GM21515 (cell line): ENCODE data around the gene PTPN7.
"Not testable (repeated sequence)": the region's sequence is repeated elsewhere in the genome, so short reads cannot be mapped to it uniquely, and the experiment has no call there.

Experiments
- ATAC-seq: cut with Tn5 transposase; IDR thresholded peaks from one replicate; pipeline ENCODE4 v1.9.1; 2021; ENCODE audit not compliant: unreplicated experiment

PTPN7 gene

DNA sequence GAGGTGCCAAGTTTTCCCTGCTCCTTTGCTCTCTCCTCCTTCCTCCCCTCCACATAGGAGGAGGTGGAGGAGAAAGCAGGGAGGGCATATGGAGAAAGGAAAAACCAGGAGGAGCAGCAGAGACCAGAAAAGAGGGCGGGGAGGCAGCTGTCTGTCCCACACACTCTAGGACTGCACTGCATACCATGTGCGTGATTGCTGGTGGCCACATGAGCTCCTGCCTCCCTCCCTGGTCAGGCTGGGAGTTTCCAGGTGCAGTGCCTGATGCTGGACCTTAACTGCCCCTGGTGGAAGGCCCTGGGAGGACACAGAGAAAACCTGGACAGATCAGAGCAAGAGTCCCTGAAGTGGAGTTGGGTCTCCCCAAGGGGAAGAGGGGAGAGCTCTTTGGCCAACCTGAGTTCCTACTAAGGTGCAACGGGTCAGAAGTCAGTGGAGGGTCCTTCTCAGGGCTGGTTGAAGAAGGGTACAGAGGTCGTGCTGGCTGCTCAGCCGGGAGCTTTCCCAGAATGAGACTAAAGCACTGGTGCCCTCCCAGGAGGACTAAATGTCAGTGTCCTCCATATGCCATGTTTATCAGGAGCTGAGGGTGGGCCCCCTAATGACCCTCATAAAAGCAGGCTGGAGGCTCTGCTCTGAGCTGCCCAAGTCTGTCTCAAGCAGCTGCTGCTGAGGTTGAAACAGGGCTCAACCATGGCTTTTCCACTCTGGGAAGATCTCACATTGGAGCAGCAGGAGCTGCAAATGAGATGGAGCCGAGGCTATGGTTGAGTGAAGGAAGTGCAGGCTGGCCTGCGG is 29.7 kb upstream of the PTPN7 start:
- ATAC-seq = no peak

GRCh38 chr1:202189001-202189790 is 28.8 kb upstream of the PTPN7 start:
- ATAC-seq = no peak

GRCh38 chr1:202187697-202188407 is 27.4 kb upstream of the PTPN7 start:
- no peak for ATAC-seq

DNA sequence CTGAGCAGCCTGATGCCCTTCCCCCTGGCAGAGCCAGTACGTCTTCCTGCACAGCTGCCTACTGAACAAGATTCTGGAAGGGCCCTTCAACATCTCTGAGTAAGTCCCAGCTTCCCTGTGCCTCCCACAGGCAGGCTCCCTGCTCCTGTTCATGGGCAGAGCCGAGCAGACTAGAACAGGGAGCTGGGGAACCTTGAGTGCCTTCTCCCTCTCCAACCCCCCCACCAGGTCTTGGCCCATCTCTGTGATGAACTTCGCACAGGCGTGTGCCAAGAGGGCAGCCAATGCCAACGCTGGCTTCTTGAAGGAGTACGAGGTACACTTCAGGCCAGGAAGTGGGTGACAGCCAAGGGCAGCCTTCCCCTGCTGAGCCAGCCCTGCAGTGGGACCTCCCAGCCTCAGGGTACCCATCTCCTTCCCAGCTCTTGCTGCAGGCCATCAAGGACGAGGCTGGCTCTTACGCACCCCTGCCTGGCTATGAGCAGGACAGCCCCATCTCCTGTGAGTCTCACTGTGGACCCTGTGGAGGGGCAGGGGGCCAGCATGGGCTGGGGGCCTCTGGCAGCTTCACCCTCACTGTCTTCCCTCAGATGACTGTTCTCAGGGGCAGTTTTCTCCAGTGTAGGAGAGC is 26.8 kb upstream of the PTPN7 start:
- no peak for ATAC-seq

GRCh38 chr1:202186327-202186726 is 25.9 kb upstream of the PTPN7 start:
- ATAC-seq = no peak

GRCh38 chr1:202184750-202185460 is 24.5 kb upstream of the PTPN7 start:
- ATAC-seq = no peak

GRCh38 chr1:202182040-202182877 is 21.9 kb upstream of the PTPN7 start:
- ATAC-seq = no peak

DNA sequence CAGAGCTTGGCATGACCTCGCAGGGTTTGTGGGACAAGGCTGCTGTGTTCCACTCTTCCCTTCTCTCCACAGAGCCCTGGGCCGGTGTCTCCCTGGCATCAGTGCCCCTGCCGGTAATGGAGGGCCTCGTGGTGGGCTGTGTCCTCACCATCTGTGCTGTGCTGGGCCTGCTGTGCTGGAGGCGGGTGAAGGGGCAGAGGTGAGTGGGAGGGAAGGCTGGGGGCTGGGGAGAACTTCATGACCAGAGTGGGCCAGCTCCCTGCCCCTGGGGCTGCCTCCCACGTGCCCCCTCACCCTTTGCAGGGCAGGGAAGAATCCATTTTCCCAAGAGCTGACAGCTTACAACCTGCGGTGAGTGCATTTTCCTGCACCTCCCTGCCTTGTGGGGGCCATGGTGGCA is 21.2 kb upstream of the PTPN7 start:
- ATAC-seq = no peak

DNA sequence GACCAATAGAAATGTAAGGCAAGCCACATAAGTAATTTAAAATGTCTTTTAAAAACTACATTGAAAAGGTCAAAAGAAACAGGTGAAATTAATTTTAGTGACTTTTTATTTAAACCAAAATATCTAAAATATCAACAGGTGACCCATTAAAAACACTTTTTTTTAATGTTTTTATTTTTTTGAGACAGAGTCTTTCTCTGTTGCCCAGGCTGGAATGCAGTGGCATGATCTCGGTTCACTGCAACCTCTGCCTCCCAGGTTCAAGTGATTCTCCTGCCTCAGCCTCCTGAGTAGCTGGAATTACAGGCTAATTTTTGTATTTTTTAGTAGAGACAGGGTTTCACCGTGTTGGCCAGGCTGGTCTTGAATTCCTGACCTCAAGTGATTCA is 20.3 kb upstream of the PTPN7 start:
- not testable (repeated sequence) for ATAC-seq

DNA sequence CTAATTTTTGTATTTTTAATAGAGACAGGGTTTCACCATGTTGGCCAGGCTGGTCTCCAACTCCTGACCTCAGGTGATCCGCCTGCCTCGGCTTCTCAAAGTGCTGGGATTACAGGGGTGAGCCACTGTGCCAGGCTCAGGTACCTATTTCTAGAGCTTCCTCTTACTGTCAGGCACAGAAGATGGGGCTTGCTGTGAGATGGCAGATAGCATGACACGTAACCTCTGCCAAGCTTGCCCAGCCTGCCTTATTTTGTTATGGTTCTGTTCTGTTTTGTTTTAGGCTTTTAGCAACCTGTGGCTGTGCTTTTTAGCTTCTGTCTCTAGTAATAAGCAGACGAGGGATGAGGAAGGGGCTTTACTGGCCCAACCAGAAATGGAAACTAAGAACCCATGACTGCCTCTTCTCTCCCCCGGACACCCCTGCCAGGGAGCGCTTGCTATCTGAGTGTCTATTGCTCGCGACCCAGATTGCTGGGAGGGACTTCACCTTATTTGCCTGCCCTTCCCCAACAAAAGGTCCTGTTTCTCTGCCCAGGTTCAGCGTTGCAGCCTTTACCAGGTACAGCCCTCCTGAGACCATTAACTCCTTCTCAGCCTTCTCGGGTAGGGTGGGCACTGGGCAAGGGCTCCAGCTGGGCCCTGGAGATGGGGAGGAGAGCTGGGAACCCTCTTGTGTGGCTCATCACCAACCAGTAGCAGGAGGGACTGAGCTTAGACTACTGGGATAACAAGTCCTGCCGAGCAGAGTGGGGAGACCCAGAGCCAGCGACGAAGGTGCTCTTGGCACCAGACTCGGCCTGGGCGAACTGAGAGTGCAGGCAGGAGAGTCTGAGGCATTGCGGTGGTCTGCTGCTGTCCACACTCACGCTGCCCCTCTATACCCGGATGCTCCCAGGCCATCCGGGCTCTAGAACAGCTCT is 19.7 kb upstream of the PTPN7 start:
- no peak for ATAC-seq

DNA sequence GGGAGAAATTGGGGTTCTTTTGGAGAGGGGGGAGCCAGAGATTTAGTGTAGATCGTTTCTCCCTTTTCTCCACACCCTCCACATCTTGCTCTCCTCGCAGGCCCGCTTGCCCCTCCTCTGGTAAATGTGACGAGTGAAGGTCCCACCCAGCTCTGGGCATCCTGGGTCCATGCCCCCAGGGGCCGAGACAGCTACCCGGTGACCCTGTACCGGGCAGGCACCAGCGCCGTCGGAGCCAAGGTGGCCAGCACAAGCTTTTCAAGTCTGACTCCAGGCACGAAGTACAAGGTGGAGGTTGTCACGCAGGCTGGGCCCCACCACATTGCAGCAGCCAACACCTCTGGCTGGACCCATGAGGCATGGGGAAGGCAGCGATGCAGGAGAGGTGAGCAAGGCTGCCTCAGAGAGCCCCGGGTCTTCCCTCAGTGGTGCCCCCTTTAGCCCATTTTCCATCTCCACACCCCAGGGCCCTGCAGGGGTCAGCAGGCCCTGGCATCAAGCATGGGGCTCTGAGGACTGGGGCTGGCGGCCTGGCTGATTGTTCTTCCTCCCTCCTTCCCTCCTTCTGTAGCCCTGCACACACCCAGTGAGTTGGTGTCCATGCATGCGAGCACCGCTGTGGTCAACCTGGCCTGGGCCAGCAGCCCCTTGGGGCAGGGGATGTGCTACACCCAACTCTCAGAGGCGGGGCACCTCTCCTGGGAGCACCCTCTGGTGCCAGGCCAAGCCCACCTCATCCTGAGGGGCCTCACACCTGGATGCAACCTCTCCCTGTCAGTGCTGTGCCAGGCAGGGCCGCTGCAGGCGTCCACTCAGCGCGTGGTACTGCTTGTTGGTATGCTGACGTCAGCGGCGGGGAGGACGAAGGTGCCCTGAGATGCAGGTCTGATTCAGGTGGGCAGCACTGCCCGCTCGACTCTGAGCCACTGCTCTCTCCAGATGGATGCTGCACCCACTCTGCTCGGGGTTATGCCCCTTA is 16.8 kb upstream of the PTPN7 start:
- ATAC-seq = no peak

- ATAC-seq = no peak
These were observed 13.6 kb upstream of the PTPN7 start for GRCh38 chr1:202173993-202174392.

DNA sequence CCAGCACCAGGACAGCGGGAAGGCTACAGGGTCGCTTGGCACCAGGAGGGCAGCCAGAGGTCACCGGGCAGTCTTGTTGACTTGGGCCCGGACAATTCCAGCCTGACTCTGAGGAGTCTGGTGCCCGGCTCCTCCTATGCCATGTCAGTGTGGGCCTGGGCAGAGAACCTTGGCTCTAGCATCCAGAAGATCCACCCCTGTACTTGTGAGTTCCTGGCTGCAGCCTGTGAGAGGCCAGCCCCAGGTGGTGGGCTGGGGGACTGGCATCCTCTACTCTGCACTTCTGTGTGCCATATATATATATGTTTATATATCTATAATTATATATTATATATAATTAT is 11.6 kb upstream of the PTPN7 start:
- no peak for ATAC-seq

DNA sequence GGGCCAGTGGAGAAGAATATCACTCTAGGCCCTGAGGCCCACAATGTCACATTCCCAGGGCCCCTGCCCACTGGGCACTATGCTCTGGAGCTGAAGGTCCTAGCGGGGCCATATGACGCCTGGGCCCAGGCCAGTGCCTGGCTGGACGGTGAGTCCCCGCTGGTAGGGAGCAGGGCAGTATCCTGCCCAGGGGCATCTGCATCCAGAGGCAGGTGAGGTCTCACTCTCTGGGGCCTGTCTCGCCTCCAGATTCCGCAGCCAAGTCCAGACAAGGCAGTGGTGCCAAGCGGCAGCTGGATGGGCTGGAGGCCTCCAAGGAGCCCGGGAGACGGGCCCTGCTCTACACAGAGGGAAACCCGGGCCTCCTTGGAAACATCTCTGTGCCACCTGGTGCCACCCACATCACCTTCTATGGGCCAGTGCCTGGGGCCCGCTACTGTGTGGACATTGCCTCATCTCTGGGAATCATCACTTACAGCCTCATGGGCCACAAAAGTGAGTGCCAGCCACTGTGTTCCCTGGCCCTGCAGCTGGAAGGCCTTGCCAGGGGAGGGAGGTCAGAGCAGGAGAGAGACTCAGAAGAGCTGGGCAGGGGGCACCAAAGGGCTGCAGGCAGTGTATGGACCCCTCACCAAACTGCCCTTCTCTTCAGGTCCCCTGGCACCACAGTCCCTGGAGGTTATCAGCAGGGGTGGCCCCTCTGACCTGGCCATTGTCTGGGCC is 11.1 kb upstream of the PTPN7 start:
- no peak for ATAC-seq

DNA sequence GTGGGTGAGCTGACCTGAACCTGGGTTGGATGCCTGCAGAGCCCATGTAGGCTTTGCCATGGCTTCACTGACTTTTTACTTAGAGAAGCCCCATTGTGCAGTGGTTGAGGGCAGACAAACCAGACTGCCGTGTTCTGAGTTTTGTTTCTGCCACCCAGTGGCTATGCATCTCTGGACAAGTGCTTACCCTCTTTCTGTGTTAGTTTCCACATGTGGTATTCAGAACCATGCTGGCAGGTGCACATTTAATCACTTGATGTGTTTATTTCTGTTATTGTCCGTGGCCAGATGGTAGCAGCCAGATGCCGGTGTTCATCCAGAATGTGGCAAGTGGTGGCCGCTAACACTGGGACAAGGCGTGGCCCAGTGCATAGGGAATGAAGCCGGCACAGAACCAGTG is 10.3 kb upstream of the PTPN7 start:
- no peak for ATAC-seq

DNA sequence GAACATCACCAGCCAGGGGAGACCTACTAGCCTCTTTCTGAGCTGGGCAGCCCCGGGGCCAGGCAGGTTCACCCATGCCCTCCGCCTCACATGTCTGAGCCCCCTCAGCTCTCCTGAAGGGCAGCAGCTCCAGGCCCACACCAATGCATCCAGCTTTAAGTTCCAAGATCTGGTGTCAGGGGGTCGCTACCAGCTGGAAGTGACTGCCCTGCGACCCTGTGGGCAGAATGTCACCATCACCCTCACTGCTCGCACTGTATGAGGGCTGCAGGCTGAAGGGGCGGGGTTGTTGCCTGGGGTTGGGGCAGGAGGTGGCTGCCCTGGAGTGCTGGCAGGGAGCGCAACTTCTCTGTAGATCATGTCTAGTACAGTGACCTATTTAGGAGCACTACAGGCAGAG is 8.5 kb upstream of the PTPN7 start:
- ATAC-seq = no peak
